WTC11 (cell line): ENCODE data around the gene SRD5A1. TPM values are rescaled to one million over a fixed set of nuclear protein-coding genes. Genes with fewer than 3 reads are reported as not detected.

Source experiments
- ATAC-seq: fragments of 200-7000 bp; cut with Tn5 transposase; 2 replicates; pipeline ENCODE4 v1.10.0; 2021; ENCODE audit warnings: mild to moderate bottlenecking, moderate library complexity
- Bru-seq: library from RNA; stranded (reverse); fragments of 400-500 nt; gene quantifications from one replicate; lab custom pipeline; 2021; lab: Mats Ljungman, UMichigan
- CTCF ChIA-PET: fragments of 300-600 bp; sonication (Branson Sonifier 250); formaldehyde crosslinking; loops from one replicate; lab custom pipeline; 2021; ENCODE audit warnings: antibody characterized with exemption; lab: Charles Lee
- POLR2A ChIA-PET: fragments of 350-600 bp; sonication (Branson Sonifier 250); formaldehyde crosslinking; loops from one replicate; lab custom pipeline; 2021; ENCODE audit warnings: antibody characterized with exemption; lab: Charles Lee
- DNase-seq: peaks from one replicate; pipeline ENCODE4 v3.0.0; 2021; ENCODE audit warnings: low spot score
- H3K27ac Mint-ChIP-seq: 2 replicates; pipeline ENCODE4 v1.8.0; 2021; ENCODE audit warnings: mixed read lengths
- H3K27me3 Mint-ChIP-seq: 2 replicates; pipeline ENCODE4 v1.8.0; 2021; ENCODE audit warnings: low read depth, mild to moderate bottlenecking, moderate library complexity, mixed read lengths
- H3K36me3 Mint-ChIP-seq: 2 replicates; pipeline ENCODE4 v1.8.0; 2021; ENCODE audit warnings: mixed read lengths
- H3K4me1 Mint-ChIP-seq: 2 replicates; pipeline ENCODE4 v1.8.0; 2022; ENCODE audit warnings: mixed read lengths
- H3K4me3 Mint-ChIP-seq: 2 replicates; pipeline ENCODE4 v1.8.0; 2021; ENCODE audit warnings: mild to moderate bottlenecking, moderate library complexity, mixed read lengths
- H3K9me3 Mint-ChIP-seq: 2 replicates; pipeline ENCODE4 v1.8.0; 2021; ENCODE audit warnings: mixed read lengths
- ATF2 ChIP-seq: sonication (generic); formaldehyde crosslinking; IDR thresholded peaks from 2 replicates; pipeline ENCODE4 v1.8.1; 2022; ENCODE audit warnings: low read depth, missing genetic modification reagents, borderline replicate concordance
- ATF3 ChIP-seq: sonication (generic); formaldehyde crosslinking; conservative IDR thresholded peaks from 2 replicates; pipeline ENCODE4 v1.8.1; 2022; ENCODE audit warnings: mild to moderate bottlenecking, missing genetic modification reagents
- CBFB ChIP-seq: sonication (generic); formaldehyde crosslinking; IDR thresholded peaks from 2 replicates; pipeline ENCODE4 v1.8.1; 2022; ENCODE audit warnings: mild to moderate bottlenecking, low read depth, missing genetic modification reagents
- E2F4 ChIP-seq: sonication (generic); formaldehyde crosslinking; IDR thresholded peaks from 2 replicates; pipeline ENCODE4 v1.8.1; 2022; ENCODE audit warnings: low read depth, mild to moderate bottlenecking, moderate library complexity, missing genetic modification reagents, borderline replicate concordance
- E2F5 ChIP-seq: sonication (generic); formaldehyde crosslinking; IDR thresholded peaks from 2 replicates; pipeline ENCODE4 v1.8.1; 2022; ENCODE audit warnings: mild to moderate bottlenecking, moderate library complexity, missing genetic modification reagents
- ERG ChIP-seq: fragments of 250-450 bp; sonication (Bioruptor Pico); IDR thresholded peaks from 2 replicates; pipeline ENCODE4 v1.8.0; 2021; ENCODE audit warnings: mild to moderate bottlenecking
- ESRRA ChIP-seq: sonication (generic); formaldehyde crosslinking; IDR thresholded peaks from 2 replicates; pipeline ENCODE4 v1.8.1; 2022; ENCODE audit warnings: mild to moderate bottlenecking, missing genetic modification reagents, borderline replicate concordance
- FOXK1 ChIP-seq: sonication (generic); formaldehyde crosslinking; IDR thresholded peaks from 2 replicates; pipeline ENCODE4 v1.8.0; 2022; ENCODE audit warnings: mild to moderate bottlenecking, moderate library complexity, missing genetic modification reagents
- FOXP1 ChIP-seq: sonication (generic); formaldehyde crosslinking; IDR thresholded peaks from 2 replicates; pipeline ENCODE4 v1.8.0; 2022; ENCODE audit warnings: missing genetic modification reagents, mild to moderate bottlenecking, moderate library complexity, borderline replicate concordance
- FOXP4 ChIP-seq: sonication (generic); formaldehyde crosslinking; IDR thresholded peaks from 2 replicates; pipeline ENCODE4 v1.8.0; 2022; ENCODE audit warnings: mild to moderate bottlenecking, missing genetic modification reagents
- GABPB1 ChIP-seq: sonication (generic); formaldehyde crosslinking; IDR thresholded peaks from 2 replicates; pipeline ENCODE4 v1.8.1; 2023; ENCODE audit warnings: mild to moderate bottlenecking, missing genetic modification reagents
- HMGXB4 ChIP-seq: sonication (generic); formaldehyde crosslinking; IDR thresholded peaks from 2 replicates; pipeline ENCODE4 v1.8.1; 2023; ENCODE audit warnings: mild to moderate bottlenecking, moderate library complexity, missing genetic modification reagents
- JUN ChIP-seq: sonication (generic); formaldehyde crosslinking; IDR thresholded peaks from 2 replicates; pipeline ENCODE4 v1.8.0; 2023; ENCODE audit warnings: mild to moderate bottlenecking, missing genetic modification reagents
- KAT7 ChIP-seq: sonication (generic); formaldehyde crosslinking; IDR thresholded peaks from 2 replicates; pipeline ENCODE4 v1.8.1; 2023; ENCODE audit warnings: missing genetic modification reagents, mild to moderate bottlenecking, borderline replicate concordance
- MAX ChIP-seq: sonication (generic); formaldehyde crosslinking; IDR thresholded peaks from 2 replicates; pipeline ENCODE4 v1.8.0; 2022; ENCODE audit warnings: mild to moderate bottlenecking, missing genetic modification reagents
- PRRX2 ChIP-seq: fragments of 250-450 bp; sonication (Bioruptor Pico); IDR thresholded peaks from 2 replicates; pipeline ENCODE4 v1.8.0; 2021; ENCODE audit warnings: mild to moderate bottlenecking
- RELA ChIP-seq: sonication (generic); formaldehyde crosslinking; IDR thresholded peaks from 2 replicates; pipeline ENCODE4 v1.8.1; 2022; ENCODE audit warnings: missing genetic modification reagents, mild to moderate bottlenecking, borderline replicate concordance
- SP1 ChIP-seq: sonication (generic); formaldehyde crosslinking; conservative IDR thresholded peaks from 2 replicates; pipeline ENCODE4 v1.8.1; 2022; ENCODE audit warnings: missing genetic modification reagents
- TEAD1 ChIP-seq: sonication (generic); formaldehyde crosslinking; IDR thresholded peaks from 2 replicates; pipeline ENCODE4 v1.8.0; 2022; ENCODE audit warnings: mild to moderate bottlenecking, missing genetic modification reagents
- USF1 ChIP-seq: sonication (generic); formaldehyde crosslinking; IDR thresholded peaks from 2 replicates; pipeline ENCODE4 v1.8.0; 2022; ENCODE audit warnings: mild to moderate bottlenecking, missing genetic modification reagents
- USF2 ChIP-seq: sonication (generic); formaldehyde crosslinking; IDR thresholded peaks from 2 replicates; pipeline ENCODE4 v1.8.1; 2023; ENCODE audit warnings: mild to moderate bottlenecking, missing genetic modification reagents, moderate library complexity
- ZNF121 ChIP-seq: sonication (generic); formaldehyde crosslinking; IDR thresholded peaks from 2 replicates; pipeline ENCODE4 v1.8.0; 2023; ENCODE audit warnings: missing genetic modification reagents
- ZNF232 ChIP-seq: sonication (generic); formaldehyde crosslinking; IDR thresholded peaks from 2 replicates; pipeline ENCODE4 v1.8.0; 2022; ENCODE audit warnings: mild to moderate bottlenecking, missing genetic modification reagents
- ZNF416 ChIP-seq: fragments of 250-450 bp; sonication (Bioruptor Pico); IDR thresholded peaks from 2 replicates; pipeline ENCODE4 v1.9.0; 2021; ENCODE audit warnings: mild to moderate bottlenecking, inconsistent platforms
- long read RNA-seq, 3 experiments: library from RNA in 1 of 3; library from capped mRNA in 1 of 3; library from polyadenylated mRNA in 1 of 3; unstranded in 2 of 3; stranded (forward) in 1 of 3; transcript quantifications; one replicate each; pipeline ENCODE4 v2.0.0, GENCODE V29; 2021
- total RNA-seq: library from RNA; stranded (reverse); gene quantifications from 3 replicates; pipeline ENCODE4 v1.2.3, GENCODE V29; 2021

Gene SRD5A1
- total RNA-seq, result 36.9 to 42.6 TPM (median 41.6 TPM) in 3 replicates
- Bru-seq, nascent RNA, result percentile 79 among the genes with signal in this experiment
- long read RNA-seq, experiment 1, full-length matches to known transcripts, result 63 of 84 reads
- long read RNA-seq, experiment 1, partial matches to known transcripts, result 1 of 84 reads
- long read RNA-seq, experiment 1, other reads (novel, unspliced or antisense), result 20 of 84 reads
- long read RNA-seq, experiment 2, full-length matches to known transcripts, result 30 of 41 reads
- long read RNA-seq, experiment 2, partial matches to known transcripts, result 7 of 41 reads
- long read RNA-seq, experiment 2, other reads (novel, unspliced or antisense), result 4 of 41 reads
- long read RNA-seq, experiment 3, full-length matches to known transcripts, result 1 of 7 reads
- long read RNA-seq, experiment 3, partial matches to known transcripts, result 0 of 7 reads
- long read RNA-seq, experiment 3, other reads (novel, unspliced or antisense), result 6 of 7 reads

GRCh38 chr5:6632888-6633468 is at the start of gene SRD5A1, which contains the start of gene NSUN2:
SRD5A1 (plus strand) TSS chr5:6633440; CDS start chr5:6633577, 137 bp downstream.
NSUN2 (minus strand) TSS chr5:6633044; CDS start chr5:6632979, 65 bp downstream.
- H3K27me3 Mint-ChIP-seq, result no peaks in the 10 kb centered on the region
- peaks cover 40% of the 10 kb centered on the region for H3K36me3 Mint-ChIP-seq
- no peaks in the 10 kb centered on the region for H3K9me3 Mint-ChIP-seq
- DNase-seq (peak; percentile 84), ATAC-seq (peak; percentile 92)
- peaks cover 16% of the 10 kb centered on the region for H3K4me1 Mint-ChIP-seq
- CTCF ChIA-PET, result interaction anchor here (0.8 to 2.1 kb wide), 3 partner anchors 95 to 127 kb away, joined by 3 to 7 read pairs (median 5); no protein-coding TSS in a partner anchor
- POLR2A ChIA-PET, result interaction anchor here (0.6 to 1.1 kb wide), 3 partner anchors 10 to 125 kb away, joined by 3 read pairs; no protein-coding TSS in a partner anchor
- peak within 1 kb of the TSS; percentile 94 for H3K4me3 Mint-ChIP-seq
- H3K27ac Mint-ChIP-seq, result peak within 1 kb of the TSS; percentile 94
- TF ChIP-seq KAT7 (CRISPR knock-in tag) (peak; percentile 91; the same call in 1 of the 2 replicates), FOXP4 (CRISPR knock-in tag) (peak; percentile 50; the same call in 1 of the 2 replicates), CBFB (CRISPR knock-in tag) (no peak), ZNF416 (CRISPR knock-in tag) (peak; percentile 62; the same call in 1 of the 2 replicates), E2F5 (peak; percentile 55; the same call in 1 of the 2 replicates), JUN (CRISPR knock-in tag) (no peak), USF2 (peak; percentile 96), ZNF232 (0 out of 2 replicates have a peak, but pooled peaks have one; percentile 19), USF1 (CRISPR knock-in tag) (peak; percentile 96), ATF2 (no peak), FOXP1 (peak; percentile 23; the same call in 1 of the 2 replicates), ESRRA (no peak), HMGXB4 (CRISPR knock-in tag) (0 out of 2 replicates have a peak, but pooled peaks have one; percentile 30), ERG (0 out of 2 replicates have a peak, but pooled peaks have one; percentile 47), ATF3 (no peak), TEAD1 (CRISPR knock-in tag) (no peak), FOXK1 (peak; percentile 44; the same call in 1 of the 2 replicates), E2F4 (peak; percentile 41; the same call in 1 of the 2 replicates), PRRX2 (0 out of 2 replicates have a peak, but pooled peaks have one; percentile 30), GABPB1 (CRISPR knock-in tag) (peak; percentile 70; the same call in 1 of the 2 replicates), SP1 (CRISPR knock-in tag) (peak; percentile 62), ZNF121 (CRISPR knock-in tag) (no peak), MAX (CRISPR knock-in tag) (peak; percentile 57), RELA (no peak)
